HG03103 (cell line): ENCODE results near the gene CA10.

ENCODE experiments used
- ATAC-seq: cut with Tn5 transposase; IDR thresholded peaks from one replicate; pipeline ENCODE4 v1.9.1; 2021; ENCODE audit warnings: low read depth; ENCODE audit not compliant: unreplicated experiment

CA10 gene

DNA sequence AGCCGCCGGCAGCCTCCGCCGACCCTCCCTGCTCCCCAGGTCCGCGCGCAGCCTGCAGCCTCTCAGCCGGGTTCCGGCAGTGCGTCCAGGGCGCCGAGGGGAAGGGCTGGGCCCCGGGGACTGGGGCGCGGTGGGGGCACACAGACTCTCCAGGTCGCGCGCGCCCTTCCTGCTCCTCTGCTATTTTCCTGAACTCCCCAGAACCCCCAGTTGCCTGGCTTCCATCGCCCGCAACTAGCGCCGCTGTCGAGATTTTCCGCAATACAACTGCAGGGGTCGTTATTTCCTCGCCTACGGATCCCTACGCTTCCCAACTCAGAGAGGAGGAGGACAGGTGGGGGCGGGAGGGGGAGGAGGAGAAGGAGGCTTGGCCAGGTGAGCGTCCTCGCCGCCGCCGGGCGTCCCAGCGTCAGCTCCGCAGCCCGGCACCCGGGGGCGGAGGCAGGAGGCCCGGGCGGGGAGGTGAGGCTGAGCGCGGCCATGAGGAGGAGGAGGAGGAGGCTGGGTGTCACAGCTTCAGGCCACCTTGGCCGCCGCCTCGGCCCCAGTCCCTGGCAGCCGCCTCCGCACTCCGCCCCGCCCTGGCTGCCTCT lies at the start of gene CA10:
CA10 (minus strand) TSS at position 265 of the 593 bp plus-strand sequence.
- no peak for ATAC-seq

DNA sequence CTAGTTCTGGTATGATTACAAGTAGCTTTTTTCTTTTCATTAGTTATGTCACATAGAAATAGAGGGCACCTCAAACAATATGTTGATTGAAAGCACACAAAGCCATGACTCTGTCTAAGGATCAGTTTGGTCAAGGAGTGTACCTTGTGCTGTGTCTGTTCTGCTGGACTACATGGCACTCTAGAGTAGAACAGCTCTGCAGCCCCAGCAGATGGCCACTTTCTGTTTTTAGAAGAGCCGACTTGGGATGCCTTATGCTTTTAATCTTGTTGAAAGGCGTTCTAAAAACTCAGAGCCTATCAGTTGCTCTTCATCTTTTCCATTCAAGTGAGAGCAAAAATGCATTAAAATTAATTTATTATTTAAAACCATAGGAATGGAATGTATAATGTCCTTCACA lies 49.3 kb upstream of the CA10 start:
- no peak for ATAC-seq

DNA sequence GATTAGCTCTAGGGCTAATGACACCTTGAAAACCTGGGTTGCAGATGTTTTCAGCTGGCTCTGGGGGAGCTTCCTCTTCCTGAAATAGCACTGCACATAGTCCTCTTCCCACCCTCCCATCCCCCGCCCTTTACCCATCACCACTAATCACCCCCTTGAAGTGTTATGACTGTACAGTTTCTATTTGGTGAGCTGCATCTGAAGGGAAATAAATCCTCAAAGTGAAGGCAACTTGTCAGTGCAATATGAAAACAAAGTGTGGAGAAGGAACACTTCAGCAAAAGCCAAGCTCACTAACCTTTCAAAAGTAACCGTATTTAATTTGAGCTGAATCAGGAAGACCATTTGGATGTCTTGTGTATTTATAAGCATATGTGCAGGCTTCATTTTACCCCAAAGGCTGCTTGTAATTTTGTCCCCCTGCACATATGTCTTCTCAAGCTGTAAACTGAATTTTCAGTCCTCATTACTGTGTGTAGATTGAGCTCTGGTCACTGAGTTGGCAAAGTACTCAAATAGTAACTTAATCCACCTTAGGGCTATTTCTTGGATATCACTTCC lies 44.1 kb upstream of the CA10 start:
- ATAC-seq = no peak

DNA sequence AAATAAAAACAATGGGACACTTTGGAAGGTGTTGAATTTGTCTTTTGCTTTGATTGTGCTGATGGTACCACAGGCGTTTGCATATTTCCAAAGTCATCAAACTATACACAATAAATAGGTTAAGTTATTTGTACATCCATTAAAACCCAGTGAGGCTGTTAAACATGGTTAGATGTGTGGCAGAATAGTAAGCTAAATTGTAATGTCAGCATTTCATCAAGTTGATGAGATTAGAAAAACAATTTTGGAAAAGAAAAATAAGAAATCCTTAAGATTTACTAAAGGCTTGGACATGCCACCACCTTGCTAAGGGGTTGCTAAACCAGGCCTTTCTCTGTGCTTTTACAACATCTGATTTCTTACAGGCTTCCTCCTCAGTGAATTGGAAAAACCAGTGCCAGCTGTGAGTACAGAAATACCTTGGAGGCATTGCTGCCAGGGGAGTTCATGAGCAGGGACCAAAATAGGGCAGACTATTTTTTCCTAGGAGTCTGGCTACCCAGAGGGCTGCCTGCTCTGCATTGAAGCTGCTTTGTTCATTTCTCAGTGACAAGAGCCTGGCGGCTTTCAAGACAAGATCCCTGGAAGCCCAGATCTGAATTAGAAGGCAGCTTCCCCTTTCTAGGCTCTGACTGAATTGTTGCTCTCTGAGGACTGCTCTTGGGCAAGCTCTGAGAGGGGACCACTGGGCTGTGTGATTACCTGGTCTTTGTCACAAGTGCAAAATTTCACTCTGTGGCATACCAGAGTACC lies 43.4 kb upstream of the CA10 start:
- ATAC-seq = no peak

DNA sequence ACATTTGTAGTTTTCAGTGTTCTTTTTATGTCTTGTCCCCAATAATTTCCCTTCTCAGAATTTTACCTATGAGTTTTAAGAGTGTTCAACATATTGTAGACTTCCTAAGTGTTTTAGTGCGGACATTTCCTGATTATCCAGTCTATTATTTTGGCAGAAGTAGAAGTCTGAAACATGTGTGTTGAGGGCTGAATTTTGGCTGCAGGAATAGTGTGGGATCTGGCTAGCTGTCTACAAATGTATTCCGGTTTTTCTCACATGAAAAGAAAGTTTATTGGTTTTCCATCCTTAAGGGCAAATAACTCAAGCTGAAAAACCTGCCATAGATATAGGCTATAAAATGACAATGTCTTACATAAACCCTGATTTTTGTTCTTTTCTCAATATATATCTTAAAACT lies 33.0 kb upstream of the CA10 start:
- no peak for ATAC-seq

DNA sequence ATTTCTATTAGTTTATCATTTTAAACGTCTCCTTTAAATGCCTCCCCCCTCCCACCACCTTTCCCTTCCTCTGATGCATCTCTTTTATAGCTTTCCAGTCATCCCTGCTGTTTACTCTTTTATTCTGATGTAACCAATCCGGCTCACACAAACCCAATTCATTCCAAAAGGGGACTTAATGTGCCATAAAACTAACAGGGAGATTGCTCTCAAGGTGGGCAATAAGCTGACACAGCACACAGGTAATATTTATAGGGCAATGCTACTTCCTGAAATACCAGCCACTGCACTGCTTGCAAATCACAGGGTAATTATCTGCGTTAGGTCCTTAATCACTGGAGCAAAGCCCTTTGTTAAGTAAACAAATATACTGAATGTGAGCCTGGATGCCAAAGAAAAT lies 23.3 kb upstream of the CA10 start:
- ATAC-seq = no peak

DNA sequence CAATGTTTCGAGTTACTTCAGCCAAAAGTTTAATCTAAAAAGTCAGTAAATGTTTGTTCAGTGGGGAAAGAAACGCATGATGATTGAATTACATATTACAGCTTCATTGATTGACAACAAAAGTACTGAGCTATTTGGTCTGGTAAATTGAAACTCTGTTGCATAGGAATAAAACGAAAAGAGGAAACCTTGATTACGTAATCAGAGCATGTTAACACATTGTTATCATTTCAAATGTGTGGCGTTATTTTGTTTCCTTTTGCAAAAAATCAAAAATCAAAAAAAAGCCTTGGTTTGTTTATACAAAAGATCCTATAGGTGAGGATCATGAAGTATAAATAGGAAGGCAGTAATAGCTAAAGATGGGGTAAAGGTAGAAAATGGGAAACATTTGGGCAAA lies 19.5 kb upstream of the CA10 start:
- ATAC-seq = no peak

DNA sequence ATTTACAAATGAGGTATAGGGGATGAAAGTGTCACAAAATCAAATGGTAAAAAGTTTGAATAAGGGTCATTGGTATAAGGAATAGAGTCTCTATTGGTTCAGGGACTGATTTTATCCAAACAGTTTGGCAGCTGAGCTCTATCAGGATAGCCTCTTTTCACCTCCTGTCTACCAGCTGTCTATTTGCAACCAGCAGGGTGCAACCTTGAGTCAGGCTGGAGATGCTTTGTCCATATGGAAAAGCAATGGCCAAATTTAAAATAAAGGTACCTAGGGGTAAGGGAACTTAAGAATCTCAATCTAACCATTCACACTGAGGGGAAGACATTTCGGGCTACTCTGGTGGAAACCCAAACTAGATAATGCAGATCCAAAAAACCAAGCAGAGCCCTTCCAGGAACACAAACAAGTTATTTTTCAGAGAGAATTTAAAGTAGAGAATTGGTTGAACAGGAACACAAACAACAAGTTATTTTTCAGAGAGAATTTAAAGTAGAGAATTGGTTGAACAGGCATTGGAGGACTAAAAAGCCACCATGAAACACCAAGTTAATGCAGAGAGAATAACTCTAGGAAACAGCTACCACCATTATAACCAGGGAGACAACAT lies 12.6 kb upstream of the CA10 start:
- ATAC-seq = no peak

DNA sequence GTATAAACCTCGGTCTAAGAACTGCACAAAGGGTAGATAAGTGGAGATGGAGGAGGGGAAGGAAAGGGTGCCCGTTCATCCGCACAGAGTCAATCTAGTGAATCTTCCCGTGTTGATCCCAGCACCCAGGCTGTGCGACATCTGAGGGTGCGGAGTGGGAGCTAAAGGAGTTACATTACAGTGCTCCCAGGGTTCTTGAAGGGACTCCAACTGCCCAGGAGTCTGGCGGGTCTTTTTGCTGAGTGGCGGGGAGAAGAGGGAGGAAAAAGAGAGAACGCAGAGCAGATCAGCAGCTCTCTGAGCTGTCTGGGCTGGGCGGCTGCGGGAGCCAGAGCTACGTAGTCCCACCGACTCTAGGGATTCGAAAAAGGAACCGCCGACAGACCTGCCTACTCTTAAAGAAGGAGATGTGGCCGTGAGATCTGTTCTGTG lies 1.6 kb upstream of the CA10 start:
- no peak for ATAC-seq

DNA sequence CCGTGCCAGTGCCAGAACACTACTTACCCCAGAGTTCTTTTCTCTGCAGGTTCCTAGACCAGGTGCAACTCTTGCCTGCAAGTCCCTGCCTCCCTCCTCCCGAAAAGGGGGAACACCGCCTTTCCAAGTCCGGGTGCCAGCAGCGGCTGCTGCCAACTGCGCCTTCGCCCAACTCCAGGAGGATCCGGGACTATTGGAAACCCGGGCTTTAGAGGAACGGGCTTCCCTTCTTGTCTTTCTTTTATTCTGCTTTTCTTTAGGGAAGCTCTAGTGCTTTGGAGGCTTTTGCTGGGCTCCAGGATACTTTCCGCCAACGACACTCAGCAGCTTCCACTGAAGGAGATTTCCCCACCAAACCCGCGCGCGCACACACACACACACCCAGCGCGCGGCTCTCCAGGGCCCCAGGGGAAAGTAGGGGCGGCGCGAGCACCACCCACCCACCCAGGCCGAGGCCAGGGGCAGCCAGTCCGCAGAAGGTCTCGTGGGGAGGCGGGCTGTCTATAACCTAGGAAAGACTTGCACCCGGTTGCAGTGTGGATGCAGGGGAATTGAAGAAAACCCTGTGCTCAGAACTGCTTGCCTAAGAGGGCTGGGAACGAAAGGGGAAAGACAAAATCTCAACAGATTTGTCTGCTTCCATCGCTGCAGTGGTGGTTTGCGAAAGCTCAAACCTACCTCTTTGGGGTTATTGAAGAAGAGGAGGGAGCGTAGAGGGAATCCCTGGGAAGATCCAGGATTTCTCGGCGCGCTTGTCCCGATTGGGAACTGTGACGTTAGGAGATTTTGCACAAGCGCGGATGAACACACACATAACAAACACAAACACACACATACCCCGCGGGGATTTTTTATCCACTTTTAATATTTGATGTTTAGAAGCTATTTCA lies 977 bp upstream of the CA10 start:
- no peak for ATAC-seq

DNA sequence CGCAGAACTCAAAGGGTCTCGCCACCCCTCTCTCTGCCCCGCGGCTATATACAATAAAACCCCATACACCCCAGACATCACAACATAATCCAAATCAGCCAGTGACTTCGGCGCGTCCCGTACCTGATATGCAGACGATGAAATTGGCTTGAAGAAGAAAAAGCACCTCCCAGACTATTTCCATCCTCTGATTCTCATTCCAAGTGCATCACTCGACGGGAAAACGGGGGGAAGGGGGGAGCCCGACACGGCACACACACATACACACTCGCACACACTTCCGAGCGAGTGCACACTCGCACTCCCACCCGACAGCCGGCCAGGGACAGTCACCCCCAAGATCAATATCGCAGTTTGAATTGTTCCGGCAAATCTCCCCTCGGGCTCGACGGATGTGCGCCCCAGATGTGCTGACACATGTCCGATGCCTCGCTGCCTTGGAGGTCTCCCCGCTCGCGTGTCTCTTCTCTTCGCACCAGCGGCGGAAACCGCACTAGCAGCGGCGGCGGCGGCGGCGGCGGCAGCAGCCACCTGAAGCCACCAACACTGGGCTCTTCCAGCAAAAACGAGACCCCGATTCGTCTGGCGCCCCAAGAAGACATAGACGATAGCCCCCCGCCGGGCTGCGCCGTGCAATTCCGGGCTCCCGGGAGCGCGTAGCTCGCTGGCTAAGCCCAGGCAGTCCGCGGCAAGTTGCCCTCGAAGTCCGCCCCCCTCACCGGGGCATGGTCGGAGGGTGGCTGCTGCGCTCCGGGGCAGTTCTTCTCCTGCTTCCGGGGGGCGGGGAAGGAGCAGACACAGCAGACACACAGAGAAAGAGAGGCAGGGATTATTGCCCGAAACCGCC lies 688 bp downstream of the CA10 start:
- ATAC-seq = no peak

DNA sequence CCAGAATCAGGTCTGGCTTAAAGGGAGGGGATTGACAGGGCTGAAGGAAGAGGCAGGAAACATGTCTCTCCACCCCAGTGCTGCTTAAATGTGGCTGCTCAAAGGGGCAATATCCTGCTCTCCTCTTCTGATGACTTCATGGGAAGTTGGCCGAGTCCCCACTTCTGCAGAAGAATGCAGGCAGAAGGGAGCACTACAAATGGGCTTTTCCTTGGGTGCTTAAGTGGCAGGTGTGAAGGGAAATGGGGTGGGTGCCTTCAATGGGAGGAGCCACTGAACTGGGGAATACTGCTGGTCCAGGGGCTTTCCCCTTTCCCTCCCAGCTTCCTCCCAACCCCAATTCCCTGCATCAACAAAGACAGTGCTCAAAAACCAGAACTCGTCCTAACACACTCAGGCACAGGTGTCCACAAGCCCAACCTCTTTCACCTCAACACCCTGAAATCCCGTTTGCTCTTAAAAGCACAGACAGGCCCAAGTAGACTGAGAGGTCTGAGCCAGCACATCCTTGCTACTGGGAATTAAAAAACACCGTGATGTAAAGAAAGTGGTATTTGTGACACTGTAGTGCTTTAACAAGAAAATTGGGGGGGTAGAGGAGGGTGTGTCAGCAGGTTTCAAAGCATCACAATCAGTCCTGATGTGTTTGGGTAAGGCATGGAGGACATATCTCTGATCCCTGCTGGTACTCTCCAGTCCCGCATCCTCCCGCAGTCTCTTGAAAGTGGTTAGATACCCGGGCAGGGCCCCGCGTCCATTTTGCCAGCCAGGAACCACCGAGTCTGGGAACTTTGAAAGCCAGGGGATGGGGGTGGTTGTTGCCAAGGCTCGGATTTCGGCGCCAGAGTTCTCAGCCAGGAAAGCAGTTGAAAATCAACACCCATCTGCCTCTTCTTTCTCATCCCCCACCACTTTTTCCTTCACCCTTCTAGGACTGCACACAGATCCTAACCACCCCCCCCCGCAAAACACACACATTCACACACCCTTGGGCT lies 1.6 kb downstream of the CA10 start:
- ATAC-seq = no peak

DNA sequence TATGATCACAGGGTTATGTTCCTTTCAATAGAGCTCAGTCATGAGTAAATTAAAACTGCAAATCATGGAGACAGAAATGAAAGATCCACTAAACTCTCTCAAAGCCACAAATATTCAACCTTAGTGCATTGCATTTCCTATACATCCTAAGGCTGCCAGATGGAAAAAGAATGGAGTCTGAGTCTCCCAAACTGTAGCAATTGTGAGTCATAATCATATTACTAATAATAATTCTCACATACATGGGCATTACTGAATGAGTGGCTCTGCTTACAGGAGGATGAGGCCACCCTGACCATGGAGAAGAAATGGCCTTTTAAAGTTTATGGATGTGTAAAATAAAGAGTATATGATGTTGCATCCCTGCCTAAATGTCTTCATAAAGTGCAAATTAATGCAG lies 3.2 kb downstream of the CA10 start:
- ATAC-seq = no peak

DNA sequence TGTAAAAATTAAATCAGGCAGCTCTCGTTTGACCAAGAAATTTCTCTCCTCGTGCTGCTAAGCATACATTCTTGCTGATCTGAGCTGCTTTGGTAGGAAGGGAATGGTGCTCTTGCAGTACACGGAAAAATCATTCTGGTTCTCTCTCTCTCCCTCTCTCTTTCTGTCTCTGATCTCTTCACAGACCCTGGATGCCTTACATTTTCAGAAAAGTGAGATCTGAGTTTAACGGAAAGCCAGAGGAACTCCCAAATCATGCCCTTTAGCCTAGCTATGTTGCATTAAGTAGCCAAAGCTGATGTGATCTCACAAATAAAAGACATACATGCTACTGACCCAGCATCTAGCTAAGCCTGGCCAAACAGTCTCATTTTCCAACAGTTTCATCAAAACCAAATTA lies 4.0 kb downstream of the CA10 start:
- ATAC-seq = no peak

DNA sequence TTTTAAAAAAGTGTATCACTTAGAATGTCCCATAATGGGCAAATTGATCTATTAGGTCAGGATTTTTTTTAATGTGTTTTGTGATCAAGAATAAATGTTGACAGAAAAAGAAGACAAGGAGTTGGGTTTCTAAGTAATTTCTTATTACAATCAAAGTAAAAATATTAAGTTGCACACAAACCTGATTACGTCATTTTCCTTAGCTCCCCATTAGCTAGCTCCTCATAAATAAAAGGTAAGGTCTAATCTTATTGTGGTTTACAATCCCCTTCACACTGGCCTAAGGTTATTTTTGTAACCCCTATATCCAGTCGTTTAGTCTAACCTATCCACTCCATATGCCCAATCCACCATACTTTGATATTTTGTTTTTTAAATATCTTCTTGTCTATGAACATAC lies 7.6 kb downstream of the CA10 start:
- ATAC-seq = no peak

DNA sequence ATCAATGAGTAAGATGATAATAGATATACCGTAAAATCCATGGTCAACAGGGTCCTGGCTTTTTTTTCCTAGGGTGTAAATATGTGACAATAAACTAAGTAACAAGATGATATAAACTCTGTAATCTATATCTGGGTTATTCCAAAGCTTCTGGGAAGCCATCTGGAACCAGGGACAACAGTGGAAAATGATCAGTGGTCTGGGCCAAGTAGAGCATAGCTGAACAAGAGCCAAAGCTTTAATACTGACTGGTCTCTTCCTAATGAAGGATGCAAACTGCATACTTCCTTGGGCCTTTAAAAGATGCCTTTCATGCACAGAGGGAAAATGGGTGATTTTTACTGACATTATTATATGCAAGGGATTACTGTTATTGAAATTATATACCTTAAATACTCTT lies 8.9 kb downstream of the CA10 start:
- no peak for ATAC-seq

DNA sequence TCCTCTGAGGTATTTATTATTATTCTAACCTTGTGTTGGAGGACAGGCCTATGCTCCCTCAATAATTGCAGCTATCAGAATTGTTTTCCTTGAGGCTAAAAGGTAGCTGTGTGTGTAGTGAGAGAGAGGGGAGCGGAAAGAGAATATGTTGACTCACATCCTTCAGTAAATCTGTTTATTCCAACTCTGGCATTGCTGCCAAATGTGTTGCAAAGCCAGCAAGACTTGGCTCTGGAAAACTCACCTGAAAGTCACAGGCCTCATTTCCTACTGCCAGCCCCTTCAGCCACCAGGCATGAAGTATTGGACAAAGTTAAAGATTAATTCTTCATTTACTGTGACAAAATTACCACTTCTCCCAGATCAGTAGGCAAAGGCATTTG lies 9.6 kb downstream of the CA10 start:
- no peak for ATAC-seq

DNA sequence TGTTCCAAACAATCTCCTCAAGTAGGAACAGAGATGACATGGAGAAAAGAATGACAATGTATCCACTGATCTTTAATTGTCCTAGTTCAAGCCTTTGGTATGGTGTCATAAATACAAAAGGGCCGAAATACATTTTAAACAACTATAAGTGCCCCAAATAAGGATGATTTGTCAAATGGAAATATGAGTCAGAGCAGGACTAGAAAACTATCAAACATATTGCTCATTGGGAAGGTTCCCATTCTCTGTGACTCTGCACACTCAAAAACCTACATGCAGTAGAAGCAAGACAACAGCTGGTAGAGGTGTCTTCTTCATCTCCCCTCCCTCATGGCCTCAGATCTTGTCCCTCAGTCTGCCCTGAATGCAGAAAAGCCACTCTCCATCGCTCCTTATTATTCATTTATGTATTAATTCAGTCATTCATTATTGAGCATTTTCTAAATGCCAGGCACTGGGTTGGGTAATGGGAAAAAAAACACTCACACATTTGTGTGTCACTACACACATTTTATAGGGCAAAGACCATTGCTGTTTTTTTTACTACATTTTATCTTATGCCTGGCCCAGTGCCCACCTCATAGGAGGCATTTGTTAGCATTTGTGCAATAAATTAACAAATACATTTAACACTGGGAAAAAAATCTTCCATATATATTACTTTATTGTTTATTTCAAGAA lies 10.1 kb downstream of the CA10 start:
- ATAC-seq = no peak
